Measurements from ENCODE around the gene LYZL2.
"Not testable (repeated sequence)": the region's sequence is repeated elsewhere in the genome, so short reads cannot be mapped to it uniquely, and the experiment has no call there.

Gene LYZL2

GRCh38 chr10:30594077-30594476 lies 35.5 kb downstream of the LYZL2 start:
- peak; percentile 39 for DNase-seq (ENCODE audit: low read depth)

GRCh38 chr10:30592770-30593169 lies 36.8 kb downstream of the LYZL2 start:
- not testable (repeated sequence) for DNase-seq (ENCODE audit: low read depth)

GRCh38 chr10:30591249-30591670 lies 38.3 kb downstream of the LYZL2 start:
- no peak for DNase-seq (ENCODE audit: low read depth)

- DNase-seq (ENCODE audit: low read depth): no peak
These were observed 40.1 kb downstream of the LYZL2 start for GRCh38 chr10:30589441-30589840.

GRCh38 chr10:30587522-30588031 lies 42.0 kb downstream of the LYZL2 start:
- peak; percentile 14 for DNase-seq (ENCODE audit: low read depth)

- no peak for DNase-seq (ENCODE audit: low read depth)
These were observed 42.7 kb downstream of the LYZL2 start for GRCh38 chr10:30586828-30587227.

- DNase-seq (ENCODE audit: low read depth): no peak
These were observed 45.7 kb downstream of the LYZL2 start for GRCh38 chr10:30583778-30584415.

GRCh38 chr10:30581779-30582380 lies 47.7 kb downstream of the LYZL2 start:
- no peak for DNase-seq (ENCODE audit: low read depth)

GRCh38 chr10:30580676-30581075 lies 48.9 kb downstream of the LYZL2 start:
- DNase-seq (ENCODE audit: low read depth): no peak

DNA sequence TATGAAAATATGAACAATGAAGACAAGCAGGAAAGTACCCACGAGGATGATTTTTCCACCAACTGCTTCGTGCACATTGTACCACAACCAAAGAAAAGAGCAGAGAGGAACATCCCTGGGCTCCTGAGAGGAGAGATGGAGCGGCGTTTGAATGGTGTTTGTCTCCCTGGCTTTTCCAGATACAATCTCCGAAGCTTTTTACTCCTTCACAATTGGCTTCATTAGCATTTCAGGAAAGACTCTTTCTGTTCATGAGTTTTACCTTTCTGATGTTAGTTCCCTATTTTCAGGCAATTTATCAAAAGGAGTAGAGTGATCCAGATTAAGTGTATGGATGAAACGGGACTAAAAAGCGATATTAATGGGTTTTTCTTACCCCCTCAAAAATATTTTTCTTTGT lies 49.3 kb downstream of the LYZL2 start:
- DNase-seq (ENCODE audit: low read depth): no peak

DNA sequence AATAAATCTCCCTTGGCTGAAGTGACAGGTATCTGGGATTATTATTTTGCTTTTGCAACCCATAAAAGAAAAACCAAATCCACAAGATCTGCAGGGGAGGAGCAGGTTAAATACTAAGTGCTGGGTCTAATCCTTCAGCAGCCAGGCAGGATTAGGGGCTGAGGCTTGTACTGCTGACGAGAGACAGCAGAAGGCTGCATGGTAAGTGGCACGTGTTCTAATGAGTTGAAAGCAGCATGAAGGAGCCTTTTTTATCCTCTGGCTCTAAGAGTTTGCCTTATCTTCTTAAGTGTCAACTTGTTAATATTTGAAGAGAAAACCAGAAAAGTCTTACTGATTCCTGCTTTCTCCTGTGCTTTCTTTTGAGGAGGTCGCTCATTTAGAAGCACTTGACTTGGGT lies 50.0 kb downstream of the LYZL2 start:
- no peak for DNase-seq (ENCODE audit: low read depth)

- DNase-seq (ENCODE audit: low read depth): no peak
These were observed 52.5 kb downstream of the LYZL2 start for GRCh38 chr10:30577048-30577447.

GRCh38 chr10:30576641-30577040 lies 52.9 kb downstream of the LYZL2 start:
- DNase-seq (ENCODE audit: low read depth): no peak

GRCh38 chr10:30574432-30574796 lies 55.1 kb downstream of the LYZL2 start:
- DNase-seq (ENCODE audit: low read depth): no peak

DNA sequence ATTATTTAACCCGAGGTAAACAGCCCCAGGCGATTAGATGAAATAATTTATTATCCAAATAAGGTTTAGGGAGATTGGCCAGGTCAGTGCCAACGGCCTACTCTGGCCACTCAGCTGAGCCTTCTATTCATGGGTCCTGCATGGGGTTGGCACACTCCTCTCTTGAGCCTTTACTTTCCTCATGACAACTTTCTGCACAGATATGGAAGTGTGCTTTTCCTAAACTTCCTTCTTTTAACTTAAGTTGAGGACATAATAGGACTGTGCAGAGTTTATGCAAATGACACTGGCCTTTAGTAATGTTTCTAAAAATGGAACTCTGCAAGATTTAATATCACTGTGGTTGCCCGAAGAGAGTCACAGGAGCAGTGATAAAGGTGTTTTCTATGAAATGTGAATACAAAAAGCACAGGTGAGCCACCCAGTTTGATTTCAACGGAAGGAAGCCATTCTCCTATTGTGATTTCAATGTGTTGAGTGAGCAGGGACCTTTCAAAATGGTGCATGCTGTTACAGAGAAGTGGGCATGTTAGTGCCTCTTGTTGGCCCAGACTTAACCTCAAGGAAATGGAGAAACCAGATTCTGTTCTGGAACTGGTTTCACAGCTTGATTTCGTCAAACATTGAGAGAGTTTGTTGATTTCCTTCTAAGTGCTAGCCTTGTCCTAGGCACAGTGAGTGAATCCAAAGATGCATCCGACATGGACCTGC lies 55.7 kb downstream of the LYZL2 start:
- DNase-seq (ENCODE audit: low read depth): no peak

GRCh38 chr10:30565449-30565848 lies 64.1 kb downstream of the LYZL2 start:
- no peak for DNase-seq (ENCODE audit: low read depth)

DNA sequence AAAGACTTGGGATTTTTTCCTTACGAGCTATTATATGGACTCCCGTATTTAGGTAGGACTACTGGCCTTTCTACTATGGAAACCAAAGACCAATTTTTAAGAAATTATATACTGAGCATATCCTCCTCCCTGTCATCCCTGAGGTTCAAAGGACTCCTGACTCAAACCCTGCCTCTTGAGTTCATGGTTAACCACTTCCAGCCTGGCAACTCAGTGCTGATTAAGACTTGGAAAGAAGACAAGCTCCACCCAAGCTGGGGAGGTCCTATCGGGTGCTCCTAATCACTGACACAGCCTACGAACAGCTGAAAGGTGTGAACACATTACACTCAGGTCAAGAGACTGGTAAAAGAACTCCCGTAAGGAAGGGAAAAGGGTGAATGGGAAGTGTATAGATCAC lies 66.8 kb downstream of the LYZL2 start:
- DNase-seq (ENCODE audit: low read depth): no peak
